ENCODE measurements around the gene FMO5. TPM values are rescaled to one million over a fixed set of nuclear protein-coding genes. Genes with fewer than 3 reads are reported as not detected.

The FMO5 gene
- polyA plus RNA-seq, 1 donor from 2014 or later, result not detected

- TF ChIP-seq, protein P1, sequence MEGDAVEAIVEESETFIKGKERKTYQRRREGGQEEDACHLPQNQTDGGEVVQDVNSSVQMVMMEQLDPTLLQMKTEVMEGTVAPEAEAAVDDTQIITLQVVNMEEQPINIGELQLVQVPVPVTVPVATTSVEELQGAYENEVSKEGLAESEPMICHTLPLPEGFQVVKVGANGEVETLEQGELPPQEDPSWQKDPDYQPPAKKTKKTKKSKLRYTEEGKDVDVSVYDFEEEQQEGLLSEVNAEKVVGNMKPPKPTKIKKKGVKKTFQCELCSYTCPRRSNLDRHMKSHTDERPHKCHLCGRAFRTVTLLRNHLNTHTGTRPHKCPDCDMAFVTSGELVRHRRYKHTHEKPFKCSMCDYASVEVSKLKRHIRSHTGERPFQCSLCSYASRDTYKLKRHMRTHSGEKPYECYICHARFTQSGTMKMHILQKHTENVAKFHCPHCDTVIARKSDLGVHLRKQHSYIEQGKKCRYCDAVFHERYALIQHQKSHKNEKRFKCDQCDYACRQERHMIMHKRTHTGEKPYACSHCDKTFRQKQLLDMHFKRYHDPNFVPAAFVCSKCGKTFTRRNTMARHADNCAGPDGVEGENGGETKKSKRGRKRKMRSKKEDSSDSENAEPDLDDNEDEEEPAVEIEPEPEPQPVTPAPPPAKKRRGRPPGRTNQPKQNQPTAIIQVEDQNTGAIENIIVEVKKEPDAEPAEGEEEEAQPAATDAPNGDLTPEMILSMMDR (IDR thresholded peaks at IDR 0.05; ENCODE audit: poor library complexity, severe bottlenecking), result no peak
- TF ChIP-seq SMC3 (conservative IDR thresholded peaks at IDR 0.05; ENCODE audit: poor library complexity), result no peak
- TF ChIP-seq RAD21 (conservative IDR thresholded peaks at IDR 0.05), result no peak
- TF ChIP-seq MXI1 (conservative IDR thresholded peaks at IDR 0.05; ENCODE audit: poor library complexity, severe bottlenecking), result no peak
- no peak for TF ChIP-seq POLR2AphosphoS5 (IDR thresholded peaks at IDR 0.05)
- no peak for TF ChIP-seq EP300 (conservative IDR thresholded peaks at IDR 0.05; ENCODE audit: poor library complexity, severe bottlenecking)
- TF ChIP-seq REST (IDR thresholded peaks at IDR 0.05; ENCODE audit: borderline replicate concordance), result no peak
- TF ChIP-seq EZH2 (IDR thresholded peaks at IDR 0.05; ENCODE audit: borderline replicate concordance, insufficient read depth, low read length, poor library complexity, severe bottlenecking), result no peak
- TF ChIP-seq TAF1 (IDR thresholded peaks at IDR 0.05; ENCODE audit: low read depth), result no peak
- no peak overlapping the region for H3K9ac ChIP-seq (ENCODE audit: low read length)
- H3F3A ChIP-seq (ENCODE audit: insufficient read depth, low read length, poor library complexity, severe bottlenecking), result no peaks in the 10 kb centered on the region
- no peaks in the 10 kb centered on the region for H3K79me2 ChIP-seq (replicated peaks; ENCODE audit: insufficient read depth, low read length)
- H3K9me2 ChIP-seq (ENCODE audit: insufficient read depth, low read length), result no peaks in the 10 kb centered on the region
- H3K4me2 ChIP-seq (ENCODE audit: low read length), result no peak overlapping the region
- no peak overlapping the region for H3K27ac ChIP-seq (ENCODE audit: low read length)
- no peak overlapping the region for H3K4me3 ChIP-seq (ENCODE audit: low read length)
- H3K9me3 ChIP-seq (ENCODE audit: low read length), result no peaks in the 10 kb centered on the region
- H2AFZ ChIP-seq (ENCODE audit: low read depth, low read length), result no peak overlapping the region
- no peaks in the 10 kb centered on the region for H3K36me3 ChIP-seq (ENCODE audit: insufficient read depth, low read length)
- no peaks in the 10 kb centered on the region for H4K20me1 ChIP-seq (ENCODE audit: insufficient read depth)
- no peaks in the 10 kb centered on the region for H3K27me3 ChIP-seq (ENCODE audit: insufficient read depth, low read depth, low read length)
Measured at GRCh38 chr1:147214842-147215539, 10.1 kb downstream of the FMO5 start.

GRCh38 chr1:147214325-147214724, 10.8 kb downstream of the FMO5 start:
- Histone ChIP-seq H3K4me2 (ENCODE audit: low read length) (no peak overlapping the region), H3K27me3 (ENCODE audit: insufficient read depth, low read depth, low read length) (no peaks in the 10 kb centered on the region), H3K9me2 (ENCODE audit: insufficient read depth, low read length) (no peaks in the 10 kb centered on the region), H3K27ac (ENCODE audit: low read length) (no peak overlapping the region), H3K36me3 (ENCODE audit: insufficient read depth, low read length) (no peaks in the 10 kb centered on the region), H4K20me1 (ENCODE audit: insufficient read depth) (no peaks in the 10 kb centered on the region), H2AFZ (ENCODE audit: low read depth, low read length) (no peak overlapping the region), H3K9me3 (ENCODE audit: low read length) (no peaks in the 10 kb centered on the region), H3K4me3 (ENCODE audit: low read length) (no peak overlapping the region), H3K79me2 (replicated peaks; ENCODE audit: insufficient read depth, low read length) (no peaks in the 10 kb centered on the region), H3F3A (ENCODE audit: insufficient read depth, low read length, poor library complexity, severe bottlenecking) (no peaks in the 10 kb centered on the region), H3K9ac (ENCODE audit: low read length) (no peak overlapping the region)
- TF ChIP-seq EP300 (conservative IDR thresholded peaks at IDR 0.05; ENCODE audit: poor library complexity, severe bottlenecking), result no peak
- no peak for TF ChIP-seq TAF1 (IDR thresholded peaks at IDR 0.05; ENCODE audit: low read depth)
- TF ChIP-seq REST (IDR thresholded peaks at IDR 0.05; ENCODE audit: borderline replicate concordance), result no peak
- TF ChIP-seq, protein P1 (IDR thresholded peaks at IDR 0.05; ENCODE audit: poor library complexity, severe bottlenecking), result no peak
- no peak for TF ChIP-seq SMC3 (conservative IDR thresholded peaks at IDR 0.05; ENCODE audit: poor library complexity)
- no peak for TF ChIP-seq RAD21 (conservative IDR thresholded peaks at IDR 0.05)
- TF ChIP-seq POLR2AphosphoS5 (IDR thresholded peaks at IDR 0.05), result no peak
- TF ChIP-seq MXI1 (conservative IDR thresholded peaks at IDR 0.05; ENCODE audit: poor library complexity, severe bottlenecking), result no peak
- no peak for TF ChIP-seq EZH2 (IDR thresholded peaks at IDR 0.05; ENCODE audit: borderline replicate concordance, insufficient read depth, low read length, poor library complexity, severe bottlenecking)
